DND-41 (cell line): Measurements from ENCODE around the gene APIP.

Source experiments
- ATAC-seq: fragments of 200-7000 bp; cut with Tn5 transposase; 3 replicates; pipeline ENCODE4 v1.9.1; 2021; ENCODE audit warnings: low read depth; ENCODE audit not compliant: insufficient read depth
- DNase-seq: peaks from one replicate; pipeline ENCODE4 v3.0.0-alpha.2; 2020
- H2AFZ ChIP-seq: 2 replicates; pipeline ENCODE4 v1.6.0; 2012; ENCODE audit warnings: low read depth, low read length
- H3K27ac ChIP-seq: 2 replicates; pipeline ENCODE4 v1.5.1; 2012; ENCODE audit warnings: low read length, inconsistent platforms
- H3K27me3 ChIP-seq: fragments of 200-600 bp; sonication (generic); 2 replicates; pipeline ENCODE4 v1.6.0; 2012; ENCODE audit warnings: low read length, mild to moderate bottlenecking, inconsistent platforms; ENCODE audit not compliant: insufficient read depth, poor library complexity
- H3K36me3 ChIP-seq: 2 replicates; pipeline ENCODE4 v1.5.1; 2012; ENCODE audit warnings: low read length, inconsistent platforms; ENCODE audit not compliant: insufficient read depth
- H3K4me1 ChIP-seq: 2 replicates; pipeline ENCODE4 v1.5.1; 2012; ENCODE audit warnings: mild to moderate bottlenecking, low read length; ENCODE audit not compliant: insufficient read depth
- H3K4me2 ChIP-seq: 2 replicates; pipeline ENCODE4 v1.6.0; 2012; ENCODE audit warnings: mild to moderate bottlenecking, moderate library complexity, low read length, inconsistent platforms; ENCODE audit not compliant: insufficient read depth
- H3K4me3 ChIP-seq, 2 experiments: fragments of 200-600 bp in 1 of 2; shearing (Covaris generic) in 1 of 2; 2 replicates each; pipeline ENCODE4 v1.5.1; 2012 to 2016; ENCODE audit warnings: inconsistent platforms in 2 of 2, low read length in 2 of 2, mild to moderate bottlenecking in 2 of 2, low read depth in 1 of 2, moderate library complexity in 1 of 2
- H3K79me2 ChIP-seq: 2 replicates; pipeline ENCODE4 v1.6.0; 2012; ENCODE audit warnings: low read length, inconsistent platforms; ENCODE audit not compliant: insufficient read depth
- H3K9ac ChIP-seq: 2 replicates; pipeline ENCODE4 v1.6.0; 2012; ENCODE audit warnings: low read depth, mild to moderate bottlenecking, inconsistent platforms, low read length, moderate library complexity
- H3K9me3 ChIP-seq: 2 replicates; pipeline ENCODE4 v1.5.1; 2012; ENCODE audit warnings: low read length, moderate library complexity, mild to moderate bottlenecking, inconsistent platforms; ENCODE audit not compliant: insufficient read depth, severe bottlenecking
- H4K20me1 ChIP-seq: 2 replicates; pipeline ENCODE4 v1.6.0; 2012; ENCODE audit warnings: low read length; ENCODE audit not compliant: insufficient read depth
- CTCF ChIP-seq: IDR thresholded peaks from 2 replicates; pipeline ENCODE4 v1.5.1; 2012; ENCODE audit warnings: borderline replicate concordance, low read length, moderate library complexity, mild to moderate bottlenecking; ENCODE audit not compliant: poor library complexity, severe bottlenecking; ENCODE audit errors: extremely low read depth
- EZH2 ChIP-seq: IDR thresholded peaks from 3 replicates; pipeline ENCODE4 v1.6.1; 2012; ENCODE audit warnings: borderline replicate concordance, low read depth, mild to moderate bottlenecking, moderate library complexity, low read length, inconsistent platforms; ENCODE audit not compliant: severe bottlenecking

The APIP gene

GRCh38 chr11:34957206-34957605 lies 41.0 kb upstream of the APIP start:
- peaks cover 21% of the 10 kb centered on the region; the same call in 1 of the 2 replicates for H3K36me3 ChIP-seq
- no peaks in the 10 kb centered on the region for H3K27me3 ChIP-seq
- ATAC-seq (no peak), DNase-seq (no peak)
- H2AFZ ChIP-seq = no peak overlapping the region
- H3K4me3 ChIP-seq = no peak overlapping the region
- no peaks in the 10 kb centered on the region for H3K9me3 ChIP-seq
- no peaks in the 10 kb centered on the region for H4K20me1 ChIP-seq
- H3K4me2 ChIP-seq = no peak overlapping the region
- H3K4me1 ChIP-seq = no peaks in the 10 kb centered on the region
- TF ChIP-seq EZH2 (no peak), CTCF (no peak)
- H3K79me2 ChIP-seq = no peaks in the 10 kb centered on the region
- H3K9ac ChIP-seq = no peak overlapping the region
- no peak overlapping the region for H3K27ac ChIP-seq

- H3K36me3 ChIP-seq = peaks cover 6% of the 10 kb centered on the region; the same call in 1 of the 2 replicates
- no peak overlapping the region for H3K9ac ChIP-seq
- no peak for ATAC-seq
Observed at GRCh38 chr11:34953955-34954354, 37.8 kb upstream of the APIP start.

GRCh38 chr11:34948696-34949095 lies 32.5 kb upstream of the APIP start:
- no peaks in the 10 kb centered on the region; the same call in 1 of the 2 replicates for H3K36me3 ChIP-seq
- no peaks in the 10 kb centered on the region for H4K20me1 ChIP-seq
- H3K79me2 ChIP-seq = 0 out of 2 replicates have a peak, but pooled peaks cover under 1% of the 10 kb centered on the region
- no peak overlapping the region for H3K27ac ChIP-seq
- H3K27me3 ChIP-seq = no peaks in the 10 kb centered on the region
- no peak overlapping the region for H2AFZ ChIP-seq
- DNase-seq (no peak), ATAC-seq (no peak)
- no peak overlapping the region for H3K9ac ChIP-seq
- no peak overlapping the region for H3K4me2 ChIP-seq
- H3K9me3 ChIP-seq = peaks cover 2% of the 10 kb centered on the region
- H3K4me1 ChIP-seq = no peaks in the 10 kb centered on the region
- no peak overlapping the region for H3K4me3 ChIP-seq
- no peak for TF ChIP-seq EZH2
- no peak for TF ChIP-seq CTCF

More at GRCh38 chr11:34953955-34954354, 37.8 kb upstream of the APIP start:
- H3K27me3 ChIP-seq = no peaks in the 10 kb centered on the region
- TF ChIP-seq CTCF = no peak
- TF ChIP-seq EZH2 = no peak
- DNase-seq = no peak
- H3K9me3 ChIP-seq = no peaks in the 10 kb centered on the region
- H2AFZ ChIP-seq = no peak overlapping the region
- H3K4me3 ChIP-seq = no peak overlapping the region
- H3K4me1 ChIP-seq = no peaks in the 10 kb centered on the region
- H3K79me2 ChIP-seq = no peaks in the 10 kb centered on the region
- no peak overlapping the region for H3K4me2 ChIP-seq
- no peak overlapping the region for H3K27ac ChIP-seq
- H4K20me1 ChIP-seq = no peaks in the 10 kb centered on the region

- no peak overlapping the region for H3K4me3 ChIP-seq
- DNase-seq (no peak), ATAC-seq (no peak)
- H3K27me3 ChIP-seq = no peaks in the 10 kb centered on the region
- H3K9ac ChIP-seq = no peak overlapping the region
- H3K27ac ChIP-seq = no peak overlapping the region
- no peak for TF ChIP-seq CTCF
- TF ChIP-seq EZH2 = no peak
- H3K4me1 ChIP-seq = no peaks in the 10 kb centered on the region
- H2AFZ ChIP-seq = no peak overlapping the region
- H3K9me3 ChIP-seq = peaks cover 2% of the 10 kb centered on the region
- peaks cover 5% of the 10 kb centered on the region; the same call in 1 of the 2 replicates for H3K36me3 ChIP-seq
- 0 out of 2 replicates have a peak, but pooled peaks cover 2% of the 10 kb centered on the region for H3K79me2 ChIP-seq
- H4K20me1 ChIP-seq = no peaks in the 10 kb centered on the region
- H3K4me2 ChIP-seq = no peak overlapping the region
Observed at GRCh38 chr11:34944692-34945091, 28.5 kb upstream of the APIP start.
